GM18508 (cell line): ENCODE results near the gene SEMA3A.

Experiments
- ATAC-seq: cut with Tn5 transposase; IDR thresholded peaks from one replicate; pipeline ENCODE4 v1.9.1; 2021; ENCODE audit warnings: moderate number of reproducible peaks; ENCODE audit not compliant: insufficient read depth, unreplicated experiment

The SEMA3A gene

DNA sequence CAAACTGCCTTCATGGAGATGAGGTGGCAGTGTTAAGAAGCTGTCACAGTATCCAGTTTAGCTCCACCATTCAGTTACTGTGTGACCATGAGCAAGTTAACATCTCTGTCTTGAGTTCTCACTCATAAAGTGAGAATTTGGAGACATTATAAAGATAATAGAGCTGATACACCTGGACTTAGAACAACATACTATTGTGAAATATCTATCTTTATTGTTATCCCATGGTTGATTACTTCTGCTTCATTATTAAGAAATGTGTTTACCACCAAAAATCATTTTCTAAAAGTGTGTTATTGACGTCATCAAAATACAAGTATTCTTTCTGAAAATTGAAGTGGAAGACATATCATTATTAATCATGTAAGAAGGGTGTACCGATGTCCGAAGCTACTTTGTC is 166.9 kb downstream of the SEMA3A start:
- no peak for ATAC-seq

GRCh38 chr7:84025332-84025927 is 169.2 kb downstream of the SEMA3A start:
- no peak for ATAC-seq

DNA sequence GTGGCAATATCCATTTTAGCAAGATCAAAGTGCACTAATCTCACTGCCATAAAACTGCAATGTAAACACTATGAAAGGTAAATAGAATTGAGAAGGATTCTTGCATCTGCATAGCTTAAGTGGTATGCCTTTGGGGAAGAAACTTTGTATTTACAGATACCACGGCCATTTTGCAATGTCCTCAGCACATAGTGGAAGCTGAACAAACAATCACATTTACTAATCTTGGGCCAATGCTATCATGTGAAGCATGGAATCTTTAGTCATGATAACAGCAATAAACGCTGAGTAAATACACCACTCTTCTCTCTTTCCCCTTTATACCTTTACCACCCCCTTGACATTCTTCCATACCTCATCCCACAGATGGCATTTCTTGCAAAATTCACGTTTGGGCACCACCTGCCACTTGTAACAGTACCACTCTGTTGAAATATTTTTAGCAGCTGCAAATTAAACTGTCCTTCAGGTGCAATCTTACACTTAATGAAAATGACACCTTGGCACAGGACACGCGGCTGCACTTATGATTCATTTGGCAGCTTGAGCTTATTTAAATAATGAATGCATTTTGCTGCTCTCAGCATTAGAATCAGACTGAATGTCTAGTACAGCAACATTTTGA is 171.8 kb downstream of the SEMA3A start:
- ATAC-seq, result no peak

GRCh38 chr7:84022009-84022408 is 172.6 kb downstream of the SEMA3A start:
- no peak for ATAC-seq

GRCh38 chr7:84021292-84021908 is 173.2 kb downstream of the SEMA3A start:
- ATAC-seq, result no peak

DNA sequence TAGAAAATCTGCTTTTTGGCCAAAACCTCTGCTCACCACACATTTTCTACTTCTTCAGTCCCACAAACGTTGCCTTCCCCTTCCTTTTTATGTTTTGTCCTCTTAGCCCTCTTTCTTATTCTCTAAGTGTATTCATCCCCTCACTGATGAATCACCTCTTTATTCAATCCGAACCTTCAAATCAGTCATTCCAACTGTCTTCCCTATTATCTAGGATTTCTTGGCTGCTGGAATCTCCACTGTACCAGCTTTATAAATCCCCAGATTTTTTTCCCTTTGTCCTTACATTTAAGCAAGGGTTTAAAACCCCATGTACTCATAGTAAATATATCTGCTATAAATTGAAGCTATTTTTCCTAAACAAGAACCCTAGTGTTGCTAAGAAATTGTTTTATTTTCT is 176.9 kb downstream of the SEMA3A start:
- no peak for ATAC-seq

DNA sequence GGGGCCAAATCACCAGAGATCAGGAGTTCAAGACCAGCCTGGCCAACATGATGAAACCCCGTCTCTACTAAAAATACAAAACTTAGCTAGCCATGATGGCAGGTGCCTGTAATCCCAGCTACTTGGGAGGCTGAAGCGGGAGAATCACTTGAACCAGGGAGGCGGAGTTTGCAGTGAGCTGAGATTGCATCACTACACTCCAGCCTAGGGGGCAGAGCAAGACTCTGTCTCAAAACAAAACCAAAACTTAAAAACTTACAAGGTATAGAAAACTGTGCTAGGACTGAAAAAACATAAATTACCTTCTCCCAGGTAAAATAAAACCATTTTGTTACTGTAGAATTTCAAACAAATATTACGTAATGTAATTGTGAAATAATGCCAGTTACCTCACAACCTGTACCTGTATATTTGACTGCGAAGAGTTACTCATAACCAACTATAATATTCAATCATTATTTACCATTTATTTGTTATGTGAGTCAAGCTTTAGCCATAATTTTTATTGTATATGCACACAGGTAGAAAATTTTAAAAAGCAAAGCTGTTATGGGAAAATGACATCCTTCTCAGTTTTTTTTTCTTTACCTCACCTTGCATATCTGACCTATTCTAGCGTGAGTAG is 180.9 kb downstream of the SEMA3A start:
- ATAC-seq, result no peak

DNA sequence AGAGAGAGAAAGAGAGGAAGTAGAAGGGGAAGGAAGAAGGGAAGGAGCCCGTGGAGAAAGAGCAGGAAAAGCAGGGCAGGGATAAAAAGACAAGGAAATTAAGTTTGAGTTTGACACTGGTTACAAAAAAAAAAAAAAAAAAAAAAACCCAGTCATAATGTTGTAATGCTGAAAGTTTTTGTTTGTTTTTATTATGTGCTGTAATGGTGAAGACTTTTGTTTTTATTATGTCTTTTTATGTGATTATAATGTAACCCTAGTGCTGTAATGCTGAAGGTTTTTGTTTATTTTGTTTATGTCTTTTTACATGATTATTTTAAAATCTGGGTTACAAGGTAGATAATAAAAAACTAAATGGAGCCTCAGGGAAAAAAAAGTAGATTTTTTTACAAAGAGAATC is 184.8 kb downstream of the SEMA3A start:
- no peak for ATAC-seq

GRCh38 chr7:84009051-84009450 is 185.5 kb downstream of the SEMA3A start:
- ATAC-seq, result no peak

- no peak for ATAC-seq
These were observed 191.4 kb downstream of the SEMA3A start for GRCh38 chr7:84003191-84003590.

- ATAC-seq, result no peak
These were observed 192.2 kb downstream of the SEMA3A start for GRCh38 chr7:84002348-84002747.

DNA sequence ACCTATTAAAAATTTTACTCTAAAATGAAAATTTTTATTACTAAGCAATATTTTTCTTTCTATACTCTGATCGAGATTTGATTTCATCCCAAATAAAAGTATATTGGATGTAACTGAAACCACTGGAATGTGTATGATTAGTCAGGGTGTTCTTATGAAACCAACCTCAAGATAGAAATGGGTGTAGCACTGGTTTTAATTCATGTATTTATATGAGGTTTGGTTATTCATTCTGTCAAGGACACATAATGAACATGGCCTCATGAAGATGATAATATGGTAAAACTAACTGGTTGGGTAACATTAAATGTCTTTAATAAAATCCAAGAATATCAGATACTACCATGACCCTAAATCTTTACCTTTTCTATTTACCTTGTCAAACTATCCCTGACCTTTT is 197.7 kb downstream of the SEMA3A start:
- no peak for ATAC-seq

DNA sequence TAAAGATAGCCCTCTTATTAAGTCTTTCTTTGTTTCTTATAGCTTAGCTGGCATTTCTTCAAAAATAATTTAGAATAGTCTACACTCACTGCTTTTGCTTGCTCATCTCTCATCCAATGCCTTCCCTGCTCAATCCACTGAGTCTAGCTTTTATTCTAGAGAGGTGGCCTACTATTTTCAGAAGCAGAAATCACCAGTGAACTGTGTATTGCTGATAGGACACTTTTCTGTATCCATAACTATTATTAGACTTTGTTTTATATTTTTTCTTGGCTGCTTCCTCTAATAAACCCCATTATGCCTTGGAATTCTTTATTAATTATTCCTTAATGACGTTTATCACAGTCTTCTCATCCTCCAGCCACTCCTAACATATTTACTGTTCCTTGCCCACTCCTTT is 206.8 kb downstream of the SEMA3A start:
- no peak for ATAC-seq

DNA sequence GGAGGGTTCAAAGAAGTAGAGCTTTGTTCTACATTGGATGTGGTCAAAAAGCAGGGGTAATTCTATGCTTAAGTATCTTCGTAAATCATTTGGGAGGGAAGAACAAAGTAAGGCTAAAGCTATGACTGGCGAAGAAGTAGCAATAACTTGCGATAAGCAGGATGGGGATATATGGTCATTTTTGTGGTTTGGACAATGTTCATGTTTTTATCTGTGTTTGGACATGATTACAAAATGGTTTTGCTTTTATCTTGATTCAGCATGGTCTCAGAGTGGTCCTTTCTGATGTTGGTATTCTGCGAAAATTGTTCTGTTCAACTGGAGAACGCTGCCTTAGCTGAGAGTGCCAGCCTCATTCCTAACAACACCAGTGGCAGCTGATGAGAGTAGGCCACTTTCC is 208.8 kb downstream of the SEMA3A start:
- no peak for ATAC-seq

- ATAC-seq, result no peak
These were observed 210.0 kb downstream of the SEMA3A start for GRCh38 chr7:83984591-83984990.

DNA sequence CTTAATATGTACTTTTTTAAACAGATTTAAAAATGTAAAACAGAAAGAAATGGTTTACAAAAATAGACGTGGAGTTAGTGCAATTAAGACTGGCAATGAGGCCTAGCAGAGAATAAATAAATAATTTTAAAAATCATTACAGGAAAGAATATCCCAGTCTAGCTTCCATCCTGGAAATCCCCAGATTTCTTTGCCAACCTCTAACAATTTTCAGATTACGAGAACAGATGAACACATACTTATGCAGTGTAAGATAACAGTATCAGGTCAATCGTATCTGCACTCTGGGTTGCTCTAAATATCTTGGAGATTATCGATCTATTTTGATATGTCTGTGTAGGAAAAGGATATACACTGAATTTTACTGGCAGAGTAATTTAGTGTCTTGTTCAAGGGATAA is 210.5 kb downstream of the SEMA3A start:
- no peak for ATAC-seq

DNA sequence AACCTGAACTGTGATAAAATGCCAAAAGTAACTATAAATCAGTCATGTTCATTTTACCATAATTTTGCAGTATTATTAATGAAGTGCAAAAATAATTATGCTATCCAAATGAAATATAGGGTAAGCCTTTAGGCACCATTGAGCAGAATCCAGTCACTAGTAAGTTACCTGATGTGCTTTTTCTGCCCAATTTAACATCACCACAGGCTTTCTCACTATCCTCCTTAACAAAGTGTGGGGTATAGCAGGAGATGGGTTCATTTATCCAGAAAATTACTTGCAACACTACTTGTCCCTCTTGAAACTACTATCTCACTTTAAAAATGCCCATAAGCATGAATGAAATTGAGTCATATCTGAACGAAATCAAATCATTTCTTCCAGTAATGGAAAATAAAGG is 211.0 kb downstream of the SEMA3A start:
- ATAC-seq, result no peak

DNA sequence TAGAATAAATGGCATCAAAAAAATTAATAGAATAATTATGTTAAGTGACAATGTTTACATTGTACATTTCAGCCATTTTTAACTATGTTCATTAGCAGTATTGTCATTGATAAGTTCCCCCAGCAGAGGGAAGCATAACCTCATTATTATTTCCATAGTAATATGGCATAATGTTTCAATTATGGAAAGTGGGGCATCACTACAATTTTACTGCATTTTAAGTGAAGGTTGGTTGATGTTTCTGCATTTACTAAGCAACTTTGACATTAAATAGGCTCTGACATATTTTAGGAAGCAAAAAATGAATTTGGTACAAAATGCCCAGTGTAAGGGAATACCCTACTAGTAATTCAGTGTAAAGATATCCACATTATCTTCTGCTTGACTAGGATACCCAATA is 218.3 kb downstream of the SEMA3A start:
- ATAC-seq, result peak; percentile 91

DNA sequence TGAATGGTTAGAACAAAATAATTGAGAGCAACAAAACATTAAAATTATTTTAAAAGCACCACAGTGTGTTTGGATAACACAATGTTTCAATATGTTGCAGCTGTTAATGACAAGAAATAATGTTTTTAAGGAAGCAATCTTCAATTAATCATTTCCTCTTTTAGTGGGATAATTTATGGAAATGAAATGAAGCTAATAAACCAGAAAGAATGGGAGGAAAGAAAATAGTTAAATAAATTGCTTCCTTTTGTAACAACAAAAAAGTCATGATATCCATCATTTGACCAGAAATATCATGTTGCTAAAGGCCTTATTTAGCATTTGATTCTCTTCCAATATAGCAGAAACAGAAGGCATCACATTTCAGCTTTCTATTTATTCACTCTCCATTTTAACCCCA is 224.5 kb downstream of the SEMA3A start:
- ATAC-seq, result no peak

DNA sequence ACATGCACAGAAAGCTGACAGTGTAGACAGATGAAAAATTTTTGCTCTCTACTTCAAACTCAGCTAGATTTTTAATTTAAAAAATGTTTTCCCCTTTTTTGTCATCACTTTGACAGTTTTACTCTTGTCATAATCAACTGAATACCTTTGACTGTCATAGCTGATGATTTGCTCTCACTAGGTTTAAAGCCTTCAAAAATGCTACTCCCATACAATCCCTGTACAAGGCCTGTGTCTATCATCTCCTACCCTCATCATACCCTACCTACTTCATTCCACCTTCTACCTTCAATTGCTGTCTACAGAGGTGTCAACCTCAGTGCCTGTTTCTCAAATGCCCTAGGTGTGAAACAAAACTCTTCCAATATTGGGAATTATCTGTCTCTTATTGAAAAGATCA is 230.3 kb downstream of the SEMA3A start:
- no peak for ATAC-seq

DNA sequence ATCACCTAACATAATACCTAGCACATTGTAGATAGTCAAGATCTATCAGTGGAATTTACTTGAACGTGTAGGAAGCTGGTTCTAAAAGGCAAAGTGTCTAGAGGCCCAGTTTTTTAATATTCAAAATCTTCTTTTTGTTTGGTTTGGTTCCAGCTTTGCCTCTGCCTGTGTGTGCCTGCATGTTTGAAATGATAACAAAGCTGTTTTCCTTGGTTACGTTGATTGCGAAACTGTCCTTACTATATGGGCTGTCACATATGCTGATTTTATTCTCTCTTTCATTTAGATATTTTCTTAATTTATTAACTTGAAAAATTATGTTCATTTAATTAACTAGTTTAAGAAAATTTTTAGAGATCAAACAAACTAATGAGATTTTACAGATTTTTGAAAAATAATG is 237.3 kb downstream of the SEMA3A start:
- ATAC-seq, result no peak

- ATAC-seq, result no peak
These were observed 238.5 kb downstream of the SEMA3A start for GRCh38 chr7:83956104-83956503.
